HCT116 (cell line): ENCODE data around the gene MED15. TPM values are rescaled to one million over a fixed set of nuclear protein-coding genes. Genes with fewer than 3 reads are reported as not detected.

Experiments used
- ATAC-seq: fragments of 200-7000 bp; cut with Tn5 transposase; 2 replicates; pipeline ENCODE4 v1.9.1; 2020; ENCODE audit warnings: mild to moderate bottlenecking, moderate library complexity
- BruUV-seq: library from RNA; stranded (reverse); fragments of 400-500 nt; replicated peaks from 2 replicates; lab custom pipeline; 2021; lab: Mats Ljungman, UMichigan
- CTCF ChIA-PET: fragments of 300-600 bp; sonication (Branson Sonifier 250); formaldehyde crosslinking; loops from one replicate; lab custom pipeline; 2021; ENCODE audit warnings: antibody characterized with exemption; lab: Charles Lee
- POLR2A ChIA-PET: fragments of 300-600, 350-600 bp; sonication (Branson Sonifier 250); formaldehyde crosslinking; loops from one replicate; lab custom pipeline; 2021; ENCODE audit warnings: antibody characterized with exemption; lab: Charles Lee
- RAD21 ChIA-PET, 2 experiments: fragments of 300-600 bp; sonication (Branson Sonifier 250); formaldehyde crosslinking; loops; one replicate each; lab custom pipeline; 2023; ENCODE audit warnings: low total read pairs in 2 of 2; ENCODE audit not compliant: uncharacterized antibody in 2 of 2, unreplicated experiment in 2 of 2, low non-redundant PET in 1 of 2; lab: Charles Lee
- DNase-seq: peaks from one replicate; pipeline ENCODE4 v3.0.0-alpha.2; 2010; ENCODE audit warnings: low read depth, low spot score
- H2AFZ ChIP-seq: fragments of 200-600 bp; shearing (Covaris generic), sonication (generic); 2 replicates; pipeline ENCODE4 v1.6.1; 2017; ENCODE audit warnings: low read depth, mixed run types, mixed read lengths, antibody characterized with exemption, low read length; ENCODE audit not compliant: poor library complexity, severe bottlenecking
- H3K27ac ChIP-seq: 2 replicates; pipeline ENCODE4 v1.5.1; 2012; ENCODE audit warnings: low read depth, low read length
- H3K27me3 ChIP-seq: fragments of 200-600 bp; sonication (generic); 2 replicates; pipeline ENCODE4 v1.6.1; 2016; ENCODE audit warnings: mixed run types, low read length, mixed read lengths; ENCODE audit not compliant: insufficient read depth
- H3K36me3 ChIP-seq, 2 experiments: fragments of 200-500 bp in 1 of 2; fragments of 200-600 bp in 1 of 2; sonication (Bioruptor generic) in 1 of 2; sonication (generic) in 1 of 2; 2 replicates each; pipeline versions ENCODE4 v1.5.1 to v1.6.1; 2014 to 2016; ENCODE audit warnings: low read length in 2 of 2, inconsistent platforms in 1 of 2, mixed read lengths in 1 of 2, mixed run types in 1 of 2; ENCODE audit not compliant: insufficient read depth in 2 of 2, control insufficient read depth in 1 of 2
- H3K4me1 ChIP-seq, 2 experiments: fragments of 200-600 bp in 1 of 2; sonication (generic) in 1 of 2; 2 replicates each; pipeline versions ENCODE4 v1.5.1 to v1.6.1; 2012 to 2017; ENCODE audit warnings: low read length in 2 of 2, inconsistent platforms in 1 of 2, mild to moderate bottlenecking in 1 of 2, mixed read lengths in 1 of 2, mixed run types in 1 of 2, moderate library complexity in 1 of 2; ENCODE audit not compliant: insufficient read depth in 2 of 2, control insufficient read depth in 1 of 2
- H3K4me2 ChIP-seq: fragments of 200-600 bp; sonication (generic); 2 replicates; pipeline ENCODE4 v1.6.1; 2017; ENCODE audit warnings: mixed run types, low read length, mixed read lengths
- H3K4me3 ChIP-seq, 2 experiments: fragments of 200-600 bp in 1 of 2; sonication (generic) in 1 of 2; replicated peaks in 1 of 2; 2 replicates each; pipeline ENCODE4 v1.5.1; 2011 to 2016; ENCODE audit warnings: low read length in 2 of 2, control low read depth in 1 of 2, low read depth in 1 of 2, mild to moderate bottlenecking in 1 of 2, mixed read lengths in 1 of 2, mixed run types in 1 of 2
- H3K79me2 ChIP-seq: fragments of 200-600 bp; sonication (generic); 2 replicates; pipeline ENCODE4 v1.6.1; 2017; ENCODE audit warnings: mild to moderate bottlenecking, mixed run types, low read length, moderate library complexity, mixed read lengths; ENCODE audit not compliant: insufficient read depth
- H3K9ac ChIP-seq: fragments of 200-600 bp; sonication (generic); 2 replicates; pipeline ENCODE4 v1.6.1; 2016; ENCODE audit warnings: low read length, mixed read lengths
- H3K9me2 ChIP-seq: fragments of 200-600 bp; sonication (generic), shearing (Covaris generic); 2 replicates; pipeline ENCODE4 v1.6.1; 2017; ENCODE audit warnings: mixed run types, mild to moderate bottlenecking, moderate library complexity; ENCODE audit not compliant: insufficient read depth
- H3K9me3 ChIP-seq, 2 experiments: fragments of 200-500 bp in 1 of 2; fragments of 200-600 bp in 1 of 2; sonication (Bioruptor generic) in 1 of 2; sonication (generic) in 1 of 2; 2 replicates each; pipeline ENCODE4 v1.6.1; 2014 to 2017; ENCODE audit warnings: low read length in 2 of 2, mixed read lengths in 2 of 2, inconsistent platforms in 1 of 2, low read depth in 1 of 2, mild to moderate bottlenecking in 1 of 2, mixed run types in 1 of 2, moderate library complexity in 1 of 2; ENCODE audit not compliant: control insufficient read depth in 1 of 2, insufficient read depth in 1 of 2
- H4K20me1 ChIP-seq: fragments of 200-600 bp; sonication (generic), shearing (Covaris generic); 2 replicates; pipeline ENCODE4 v1.6.1; 2017; ENCODE audit warnings: mixed run types, mild to moderate bottlenecking, moderate library complexity; ENCODE audit not compliant: insufficient read depth
- CBX3 ChIP-seq: IDR thresholded peaks from 2 replicates; pipeline ENCODE4 v1.6.1; 2012; ENCODE audit warnings: low read depth
- CEBPB ChIP-seq: IDR thresholded peaks from 2 replicates; pipeline ENCODE4 v1.6.1; 2012; ENCODE audit warnings: low read depth
- CTCF ChIP-seq, 3 experiments: fragments of 200-600 bp in 1 of 3; sonication (generic) in 1 of 3; IDR thresholded peaks in 2 of 3; conservative IDR thresholded peaks in 1 of 3; 2 replicates each; pipeline ENCODE4 v1.5.1; 2012 to 2017; ENCODE audit warnings: low read depth in 2 of 3, low read length in 2 of 3, antibody characterized with exemption in 1 of 3, borderline replicate concordance in 1 of 3, control low read depth in 1 of 3, mild to moderate bottlenecking in 1 of 3, mixed read lengths in 1 of 3, mixed run types in 1 of 3, moderate library complexity in 1 of 3; ENCODE audit not compliant: insufficient read depth in 1 of 3
- EGR1 ChIP-seq: IDR thresholded peaks from 2 replicates; pipeline ENCODE4 v1.6.1; 2012; ENCODE audit warnings: low read depth
- ELF1 ChIP-seq: IDR thresholded peaks from 2 replicates; pipeline ENCODE4 v1.6.1; 2012; ENCODE audit warnings: low read depth, borderline replicate concordance
- EZH2 ChIP-seq: fragments of 200-600 bp; sonication (generic); IDR thresholded peaks from 2 replicates; pipeline ENCODE4 v1.6.1; 2017; ENCODE audit warnings: antibody characterized with exemption, mixed run types
- EZH2phosphoT487 ChIP-seq: fragments of 200-600 bp; IDR thresholded peaks from 2 replicates; pipeline ENCODE4 v1.6.1; 2018; ENCODE audit warnings: antibody characterized with exemption, borderline replicate concordance
- FOSL1 ChIP-seq: IDR thresholded peaks from 2 replicates; pipeline ENCODE4 v1.6.1; 2012; ENCODE audit warnings: low read depth
- JUND ChIP-seq: IDR thresholded peaks from 2 replicates; pipeline ENCODE4 v1.6.1; 2012
- POLR2A ChIP-seq: IDR thresholded peaks from 2 replicates; pipeline ENCODE4 v1.7.0; 2011; ENCODE audit warnings: borderline replicate concordance; ENCODE audit not compliant: insufficient read depth, insufficient read length; ENCODE audit errors: extremely low read depth
- POLR2AphosphoS5 ChIP-seq: IDR thresholded peaks from 2 replicates; pipeline ENCODE4 v1.6.1; 2011; ENCODE audit warnings: mild to moderate bottlenecking, low read depth, low read length, moderate library complexity
- RAD21 ChIP-seq: IDR thresholded peaks from 2 replicates; pipeline ENCODE4 v1.6.1; 2012; ENCODE audit warnings: low read depth, mild to moderate bottlenecking
- SRF ChIP-seq: IDR thresholded peaks from 2 replicates; pipeline ENCODE4 v1.6.1; 2012; ENCODE audit warnings: low read depth
- YY1 ChIP-seq: IDR thresholded peaks from 2 replicates; pipeline ENCODE4 v1.6.1; 2011; ENCODE audit warnings: low read length, low read depth, moderate library complexity, mild to moderate bottlenecking; ENCODE audit not compliant: insufficient replicate concordance; ENCODE audit errors: extremely low read depth
- ZFX ChIP-seq: fragments of 450-650 bp; IDR thresholded peaks from 2 replicates; pipeline ENCODE4 v1.6.1; 2017
- intact Hi-C: fragments of 100-400 bp; cut with micrococcal nuclease; formaldehyde crosslinking; loops from 2 replicates; pipeline ENCODE4 v1.10.0; 2022
- total RNA-seq: library from RNA; stranded (reverse); gene quantifications from one replicate; pipeline ENCODE4 v1.2.1, GENCODE V29; 2021; ENCODE audit not compliant: unreplicated experiment
- TF ChIP-seq, protein P1 (sequence below): IDR thresholded peaks from 2 replicates; pipeline ENCODE4 v1.6.1; 2012
- TF ChIP-seq, protein P2 (sequence below): IDR thresholded peaks from 2 replicates; pipeline ENCODE4 v1.6.1; 2012
- TF ChIP-seq, protein P3 (sequence below): IDR thresholded peaks from 2 replicates; pipeline ENCODE4 v1.6.1; 2011; ENCODE audit warnings: mild to moderate bottlenecking, low read length, moderate library complexity; ENCODE audit not compliant: insufficient replicate concordance; ENCODE audit errors: extremely low read depth

Gene MED15
- total RNA-seq, 1 experiment from 2014 or later = 81.3 TPM

GRCh38 chr22:20626811-20627210 lies 119.4 kb downstream of the MED15 start:
- TF ChIP-seq, protein P1, sequence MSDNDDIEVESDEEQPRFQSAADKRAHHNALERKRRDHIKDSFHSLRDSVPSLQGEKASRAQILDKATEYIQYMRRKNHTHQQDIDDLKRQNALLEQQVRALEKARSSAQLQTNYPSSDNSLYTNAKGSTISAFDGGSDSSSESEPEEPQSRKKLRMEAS = no peak
- no peak for TF ChIP-seq FOSL1
- no peak for TF ChIP-seq CBX3
- no peak for TF ChIP-seq SRF
- TF ChIP-seq JUND = no peak
- TF ChIP-seq CTCF (IDR thresholded peaks at IDR 0.05 in 2 of 3, conservative IDR thresholded peaks at IDR 0.05 in 1 of 3; ENCODE audit: borderline replicate concordance in 1 of 3, insufficient read depth in 1 of 3, low read depth in 2 of 3, low read length in 2 of 3) = no peak
- TF ChIP-seq POLR2AphosphoS5 = no peak
- TF ChIP-seq, protein P2, sequence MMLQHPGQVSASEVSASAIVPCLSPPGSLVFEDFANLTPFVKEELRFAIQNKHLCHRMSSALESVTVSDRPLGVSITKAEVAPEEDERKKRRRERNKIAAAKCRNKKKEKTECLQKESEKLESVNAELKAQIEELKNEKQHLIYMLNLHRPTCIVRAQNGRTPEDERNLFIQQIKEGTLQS = no peak
- no peak for TF ChIP-seq EZH2
- no peak for TF ChIP-seq POLR2A
- no peak for TF ChIP-seq CEBPB
- TF ChIP-seq EGR1 = no peak
- TF ChIP-seq EZH2phosphoT487 = no peak
- TF ChIP-seq ELF1 = no peak
- TF ChIP-seq ZFX = no peak
- TF ChIP-seq RAD21 = no peak
- TF ChIP-seq, protein P3, sequence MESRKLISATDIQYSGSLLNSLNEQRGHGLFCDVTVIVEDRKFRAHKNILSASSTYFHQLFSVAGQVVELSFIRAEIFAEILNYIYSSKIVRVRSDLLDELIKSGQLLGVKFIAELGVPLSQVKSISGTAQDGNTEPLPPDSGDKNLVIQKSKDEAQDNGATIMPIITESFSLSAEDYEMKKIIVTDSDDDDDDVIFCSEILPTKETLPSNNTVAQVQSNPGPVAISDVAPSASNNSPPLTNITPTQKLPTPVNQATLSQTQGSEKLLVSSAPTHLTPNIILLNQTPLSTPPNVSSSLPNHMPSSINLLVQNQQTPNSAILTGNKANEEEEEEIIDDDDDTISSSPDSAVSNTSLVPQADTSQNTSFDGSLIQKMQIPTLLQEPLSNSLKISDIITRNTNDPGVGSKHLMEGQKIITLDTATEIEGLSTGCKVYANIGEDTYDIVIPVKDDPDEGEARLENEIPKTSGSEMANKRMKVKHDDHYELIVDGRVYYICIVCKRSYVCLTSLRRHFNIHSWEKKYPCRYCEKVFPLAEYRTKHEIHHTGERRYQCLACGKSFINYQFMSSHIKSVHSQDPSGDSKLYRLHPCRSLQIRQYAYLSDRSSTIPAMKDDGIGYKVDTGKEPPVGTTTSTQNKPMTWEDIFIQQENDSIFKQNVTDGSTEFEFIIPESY = no peak
- TF ChIP-seq YY1 = no peak
- intact Hi-C loops = no loop called here

More at GRCh38 chr22:20626811-20627210, 119.4 kb downstream of the MED15 start:
- RAD21 ChIA-PET = no interaction called here
- no peaks in the 10 kb centered on the region for H3K9me2 ChIP-seq
- H3K9ac ChIP-seq = no peak overlapping the region
- H3K9me3 ChIP-seq = no peaks in the 10 kb centered on the region
- ATAC-seq (no peak), DNase-seq (no peak)
- H3K79me2 ChIP-seq = no peaks in the 10 kb centered on the region
- BruUV-seq = no TSS peak
- CTCF ChIA-PET = no interaction called here
- H4K20me1 ChIP-seq = no peaks in the 10 kb centered on the region
- H3K27ac ChIP-seq = no peak overlapping the region
- H3K4me1 ChIP-seq = no peaks in the 10 kb centered on the region
- H3K4me2 ChIP-seq = no peak overlapping the region
- no peak overlapping the region for H3K4me3 ChIP-seq
- no peaks in the 10 kb centered on the region for H3K36me3 ChIP-seq
- POLR2A ChIA-PET = no interaction called here
- H3K27me3 ChIP-seq = 0 out of 2 replicates have a peak, but pooled peaks cover 6% of the 10 kb centered on the region
- no peak overlapping the region for H2AFZ ChIP-seq
